Fibroblast of pulmonary artery (primary cell): ENCODE results near the gene ZNF81.
"Not testable (repeated sequence)": the region's sequence is repeated elsewhere in the genome, so short reads cannot be mapped to it uniquely, and the experiment has no call there.

ENCODE experiments used
- DNase-seq: peaks from one replicate; pipeline ENCODE4 v3.0.0-alpha.2; 2010; ENCODE audit warnings: low read depth
- H3K4me3 ChIP-seq: replicated peaks from 2 replicates; pipeline ENCODE4 v1.5.1; 2011; ENCODE audit warnings: low read depth, mild to moderate bottlenecking, control low read depth, low read length, moderate library complexity
- TF ChIP-seq, protein P1 (sequence below): IDR thresholded peaks from 2 replicates; pipeline ENCODE4 v1.5.1; 2011; ENCODE audit warnings: mild to moderate bottlenecking, control low read depth, low read length, inconsistent platforms; ENCODE audit errors: missing control alignments

Gene ZNF81

GRCh38 chrX:47958761-47959342, 122.2 kb downstream of the ZNF81 start:
- no peak overlapping the region for H3K4me3 ChIP-seq
- DNase-seq: peak; percentile 6
- TF ChIP-seq, protein P1, sequence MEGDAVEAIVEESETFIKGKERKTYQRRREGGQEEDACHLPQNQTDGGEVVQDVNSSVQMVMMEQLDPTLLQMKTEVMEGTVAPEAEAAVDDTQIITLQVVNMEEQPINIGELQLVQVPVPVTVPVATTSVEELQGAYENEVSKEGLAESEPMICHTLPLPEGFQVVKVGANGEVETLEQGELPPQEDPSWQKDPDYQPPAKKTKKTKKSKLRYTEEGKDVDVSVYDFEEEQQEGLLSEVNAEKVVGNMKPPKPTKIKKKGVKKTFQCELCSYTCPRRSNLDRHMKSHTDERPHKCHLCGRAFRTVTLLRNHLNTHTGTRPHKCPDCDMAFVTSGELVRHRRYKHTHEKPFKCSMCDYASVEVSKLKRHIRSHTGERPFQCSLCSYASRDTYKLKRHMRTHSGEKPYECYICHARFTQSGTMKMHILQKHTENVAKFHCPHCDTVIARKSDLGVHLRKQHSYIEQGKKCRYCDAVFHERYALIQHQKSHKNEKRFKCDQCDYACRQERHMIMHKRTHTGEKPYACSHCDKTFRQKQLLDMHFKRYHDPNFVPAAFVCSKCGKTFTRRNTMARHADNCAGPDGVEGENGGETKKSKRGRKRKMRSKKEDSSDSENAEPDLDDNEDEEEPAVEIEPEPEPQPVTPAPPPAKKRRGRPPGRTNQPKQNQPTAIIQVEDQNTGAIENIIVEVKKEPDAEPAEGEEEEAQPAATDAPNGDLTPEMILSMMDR: peak; percentile 19

DNA sequence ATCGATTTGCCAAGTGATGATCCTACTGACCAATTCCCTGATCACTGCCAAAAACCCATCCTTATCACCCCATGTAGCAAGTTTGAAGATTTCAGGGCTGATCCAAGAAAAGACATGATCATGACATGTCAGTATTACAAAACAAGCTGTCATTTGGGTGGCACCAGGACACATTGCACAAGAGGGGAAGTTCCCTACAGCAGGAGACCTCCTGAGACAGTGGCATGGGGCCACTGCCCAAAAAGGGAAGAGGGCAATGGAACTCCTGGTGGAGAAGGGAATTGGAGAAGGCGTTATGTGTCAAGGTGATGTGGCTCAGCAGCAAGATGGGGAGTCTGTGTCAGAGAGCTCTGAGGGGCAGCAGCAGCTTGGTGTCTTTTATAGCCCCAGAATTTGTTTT, 123.7 kb downstream of the ZNF81 start:
- DNase-seq: no peak
- TF ChIP-seq, protein P1: no peak

DNA sequence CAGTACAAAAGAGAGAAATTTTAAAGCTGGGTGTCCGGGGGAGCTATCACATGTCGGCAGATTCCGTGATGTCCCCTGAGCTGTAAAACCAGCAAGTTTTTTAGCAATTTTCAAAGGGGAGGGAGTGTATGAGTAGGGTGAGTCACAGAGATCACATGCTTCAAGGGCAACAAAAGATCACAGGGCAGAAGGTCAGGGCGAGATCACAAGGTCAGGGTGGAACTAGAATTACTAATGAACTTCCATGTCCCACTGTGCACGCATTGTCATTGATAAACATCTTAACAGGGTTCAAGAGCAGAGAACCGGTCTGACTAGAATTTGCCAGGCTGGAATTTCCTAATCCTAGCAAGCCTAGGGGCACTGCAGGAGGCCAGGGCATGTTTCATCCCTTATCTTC, 125.1 kb downstream of the ZNF81 start:
- not testable (repeated sequence) for H3K4me3 ChIP-seq, DNase-seq

More for the DNA sequence above, 123.7 kb downstream of the ZNF81 start:
- no peak overlapping the region for H3K4me3 ChIP-seq

DNA sequence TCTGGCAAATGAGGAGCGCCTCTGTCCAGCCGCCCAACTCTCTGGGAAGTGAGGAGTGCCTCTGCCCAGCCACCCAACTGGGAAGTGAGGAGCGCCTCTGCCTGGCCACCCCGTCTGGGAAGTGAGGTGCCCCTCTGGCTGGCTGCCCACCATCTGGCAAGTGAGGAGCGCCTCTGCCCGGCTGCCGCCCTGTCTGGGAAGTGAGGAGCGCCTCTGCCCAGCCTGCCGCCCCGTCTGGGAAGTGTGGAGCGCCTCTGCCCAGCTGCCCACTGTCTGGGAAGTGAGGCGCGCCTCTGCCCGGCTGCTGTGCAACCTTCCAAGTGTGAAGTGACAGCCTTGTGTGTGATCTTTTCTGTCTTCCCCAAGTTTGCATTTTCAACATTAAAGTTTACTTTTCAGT, 128.8 kb downstream of the ZNF81 start:
- not testable (repeated sequence) for H3K4me3 ChIP-seq, DNase-seq
